Stimulated activated CD4-positive, alpha-beta T cell treated with anti-CD3 and anti-CD28 coated beads, Interleukin-12 subunit alpha, Interleukin-12 subunit beta, amount 100 ng/mL, for 48 hours (primary cell): Measurements from ENCODE around the gene CASP12.

Experiments
- DNase-seq, 3 donors: peaks; one replicate each; pipeline ENCODE4 v3.0.0-alpha.2; 2020; ENCODE audit warnings: low read depth in 2 of 3, low spot score in 1 of 3

Gene CASP12

GRCh38 chr11:104841185-104841584 is 57.1 kb downstream of the CASP12 start:
- no peak for DNase-seq

DNA sequence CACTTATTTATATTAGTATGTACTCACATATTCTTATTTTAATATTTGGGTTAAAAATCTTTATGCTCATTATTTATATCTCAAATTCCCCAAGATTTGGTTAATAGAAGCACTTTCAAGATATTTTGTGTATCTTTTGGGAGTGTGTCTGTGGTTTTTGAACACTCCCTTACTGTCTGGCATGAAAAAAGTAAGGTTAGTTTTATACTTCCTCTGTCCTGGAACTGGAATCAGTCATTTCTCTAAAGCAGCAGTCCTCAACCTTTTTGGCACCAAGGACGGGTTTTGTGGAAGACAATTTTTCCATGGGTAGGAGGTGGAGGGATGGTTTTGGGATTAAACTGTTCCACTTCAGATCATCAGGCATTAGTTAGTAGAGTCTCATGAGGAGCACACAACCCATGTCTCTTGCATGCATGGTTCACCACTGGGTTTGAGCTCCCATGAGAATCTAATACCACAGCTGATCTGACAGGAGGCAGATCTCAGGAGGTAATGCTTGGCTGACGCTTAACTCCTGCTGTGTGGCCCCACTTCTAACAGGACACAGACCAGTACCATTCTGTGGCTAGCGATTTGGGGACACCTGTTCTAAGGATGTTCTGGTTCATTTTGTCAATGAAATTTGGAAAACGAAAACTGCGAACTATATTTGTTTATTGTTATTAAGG is 60.2 kb downstream of the CASP12 start:
- DNase-seq = no peak

DNA sequence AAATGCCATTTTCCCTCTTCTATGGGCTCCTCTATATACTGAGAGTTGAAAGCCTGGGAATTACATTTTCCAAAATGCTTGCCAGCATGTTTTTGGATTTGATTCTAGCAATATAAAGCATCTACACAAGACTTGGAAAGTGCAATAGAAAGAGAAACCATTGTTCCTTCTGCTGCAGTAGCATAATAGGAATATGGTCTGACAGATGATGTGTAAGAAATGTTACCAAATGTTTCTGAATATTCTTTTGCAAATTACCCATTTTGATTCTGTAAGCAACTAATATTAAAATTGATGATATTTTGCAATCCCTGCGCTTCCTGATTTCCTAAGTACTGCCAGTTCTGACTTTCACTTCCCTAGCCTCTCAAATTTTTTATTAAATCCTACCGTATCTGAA is 61.6 kb downstream of the CASP12 start:
- DNase-seq = no peak
